ENCODE results near the gene DYNLT5.

DYNLT5 gene

DNA sequence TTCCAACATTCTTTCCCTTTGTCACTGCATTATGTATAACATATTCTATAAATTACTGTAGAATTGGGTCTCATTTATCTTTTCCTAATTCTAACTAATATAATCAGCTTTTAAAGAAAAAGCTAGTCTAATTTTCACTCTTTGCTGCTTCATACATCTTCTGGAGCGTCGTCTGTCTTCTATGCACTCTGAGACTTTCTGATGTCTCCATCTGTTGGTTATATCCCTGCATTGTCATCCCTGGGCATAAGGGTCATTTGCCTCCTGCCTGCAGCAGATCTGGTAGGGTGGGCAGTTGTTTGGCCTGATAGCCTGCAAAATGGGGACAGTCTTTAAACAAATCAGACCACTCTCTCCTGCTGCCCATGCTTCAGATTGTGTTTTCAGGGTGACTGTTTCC, 40.8 kb upstream of the DYNLT5 start:
- no peak overlapping the region for H3K4me3 ChIP-seq (ENCODE audit: low read length)
- H3K9me3 ChIP-seq (replicated peaks; ENCODE audit: insufficient read depth, low read length), result no peaks in the 10 kb centered on the region
- H3K4me2 ChIP-seq (ENCODE audit: low read depth, low read length), result no peak overlapping the region
- H3K9me2 ChIP-seq (replicated peaks; ENCODE audit: insufficient read depth, low read length), result no peaks in the 10 kb centered on the region
- no peak overlapping the region for H2AFZ ChIP-seq (ENCODE audit: low read length)
- H3F3A ChIP-seq (ENCODE audit: insufficient read depth, low read length), result no peaks in the 10 kb centered on the region
- H3K27me3 ChIP-seq (replicated peaks; ENCODE audit: insufficient read depth, low read length), result no peaks in the 10 kb centered on the region
- H3K27ac ChIP-seq (ENCODE audit: low read length), result no peak overlapping the region
- H3K36me3 ChIP-seq (replicated peaks; ENCODE audit: insufficient read depth, low read length), result no peaks in the 10 kb centered on the region
- H3K9ac ChIP-seq (ENCODE audit: low read length), result no peak overlapping the region
- no peaks in the 10 kb centered on the region for H4K20me1 ChIP-seq (ENCODE audit: insufficient read depth, low read length)
- no peaks in the 10 kb centered on the region for H3K4me1 ChIP-seq (ENCODE audit: low read length)
- TF ChIP-seq, protein P1, sequence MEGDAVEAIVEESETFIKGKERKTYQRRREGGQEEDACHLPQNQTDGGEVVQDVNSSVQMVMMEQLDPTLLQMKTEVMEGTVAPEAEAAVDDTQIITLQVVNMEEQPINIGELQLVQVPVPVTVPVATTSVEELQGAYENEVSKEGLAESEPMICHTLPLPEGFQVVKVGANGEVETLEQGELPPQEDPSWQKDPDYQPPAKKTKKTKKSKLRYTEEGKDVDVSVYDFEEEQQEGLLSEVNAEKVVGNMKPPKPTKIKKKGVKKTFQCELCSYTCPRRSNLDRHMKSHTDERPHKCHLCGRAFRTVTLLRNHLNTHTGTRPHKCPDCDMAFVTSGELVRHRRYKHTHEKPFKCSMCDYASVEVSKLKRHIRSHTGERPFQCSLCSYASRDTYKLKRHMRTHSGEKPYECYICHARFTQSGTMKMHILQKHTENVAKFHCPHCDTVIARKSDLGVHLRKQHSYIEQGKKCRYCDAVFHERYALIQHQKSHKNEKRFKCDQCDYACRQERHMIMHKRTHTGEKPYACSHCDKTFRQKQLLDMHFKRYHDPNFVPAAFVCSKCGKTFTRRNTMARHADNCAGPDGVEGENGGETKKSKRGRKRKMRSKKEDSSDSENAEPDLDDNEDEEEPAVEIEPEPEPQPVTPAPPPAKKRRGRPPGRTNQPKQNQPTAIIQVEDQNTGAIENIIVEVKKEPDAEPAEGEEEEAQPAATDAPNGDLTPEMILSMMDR (IDR thresholded peaks at IDR 0.05; ENCODE audit: low read length), result peak; percentile 14; the same call in 1 of the 2 replicates
- TF ChIP-seq EZH2 (optimal IDR thresholded peaks at IDR 0.05; ENCODE audit: low read depth, low read length) (no peak), EZH2phosphoT487 (IDR thresholded peaks at IDR 0.05; ENCODE audit: low read length) (no peak)
- DNase-seq, result no peak
- no peaks in the 10 kb centered on the region for H3K79me2 ChIP-seq (ENCODE audit: low read length)

DNA sequence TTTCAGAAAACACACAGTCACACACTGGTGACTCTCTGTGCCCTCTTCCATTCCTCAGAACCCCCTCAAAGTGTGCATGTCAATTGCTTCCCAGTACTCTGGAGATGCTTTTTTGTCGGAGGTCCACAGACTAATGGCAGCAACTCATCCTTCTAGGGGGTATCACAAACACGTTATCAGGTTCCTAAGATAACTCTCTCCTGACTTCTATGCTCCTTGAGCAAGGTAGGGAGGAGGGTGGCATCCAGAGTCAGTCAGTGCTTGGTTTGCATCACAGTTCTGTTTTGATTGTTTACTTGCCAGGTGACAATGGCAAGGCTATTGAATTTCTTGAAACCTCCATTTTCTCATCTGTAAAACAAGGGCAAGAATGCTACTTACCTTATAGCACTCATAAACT, 39.4 kb upstream of the DYNLT5 start:
- Histone ChIP-seq H3K27me3 (replicated peaks; ENCODE audit: insufficient read depth, low read length) (no peaks in the 10 kb centered on the region), H3K4me1 (ENCODE audit: low read length) (no peaks in the 10 kb centered on the region), H3K9ac (ENCODE audit: low read length) (no peak overlapping the region), H3F3A (ENCODE audit: insufficient read depth, low read length) (no peaks in the 10 kb centered on the region), H3K36me3 (replicated peaks; ENCODE audit: insufficient read depth, low read length) (no peaks in the 10 kb centered on the region), H3K9me3 (replicated peaks; ENCODE audit: insufficient read depth, low read length) (no peaks in the 10 kb centered on the region), H3K4me3 (ENCODE audit: low read length) (no peak overlapping the region), H3K27ac (ENCODE audit: low read length) (no peak overlapping the region), H3K9me2 (replicated peaks; ENCODE audit: insufficient read depth, low read length) (no peaks in the 10 kb centered on the region), H4K20me1 (ENCODE audit: insufficient read depth, low read length) (no peaks in the 10 kb centered on the region), H2AFZ (ENCODE audit: low read length) (no peak overlapping the region), H3K4me2 (ENCODE audit: low read depth, low read length) (no peak overlapping the region), H3K79me2 (ENCODE audit: low read length) (no peaks in the 10 kb centered on the region)
- DNase-seq, result no peak
- TF ChIP-seq, protein P1 (IDR thresholded peaks at IDR 0.05; ENCODE audit: low read length), result no peak
- no peak for TF ChIP-seq EZH2phosphoT487 (IDR thresholded peaks at IDR 0.05; ENCODE audit: low read length)
- no peak for TF ChIP-seq EZH2 (optimal IDR thresholded peaks at IDR 0.05; ENCODE audit: low read depth, low read length)

DNA sequence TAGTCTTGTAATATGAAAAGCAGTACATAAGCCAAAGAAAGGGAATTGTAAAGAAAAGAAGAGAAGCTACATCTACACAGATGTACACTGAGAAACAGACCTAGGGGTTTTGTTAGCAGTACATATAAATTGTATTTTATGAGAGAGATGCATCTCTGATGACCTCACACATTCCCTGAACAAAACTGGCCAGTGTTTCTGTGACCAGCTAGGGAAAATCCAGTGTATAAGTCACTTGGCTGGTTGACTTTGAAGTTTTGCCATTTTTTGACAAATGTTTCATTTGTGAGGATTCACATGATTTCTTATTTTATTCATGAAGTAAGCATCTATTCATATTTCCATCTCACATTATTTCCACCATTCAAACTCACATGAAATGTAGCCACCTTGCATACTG, 28.3 kb upstream of the DYNLT5 start:
- H3K9ac ChIP-seq (ENCODE audit: low read length), result no peak overlapping the region
- H3K27me3 ChIP-seq (replicated peaks; ENCODE audit: insufficient read depth, low read length), result no peaks in the 10 kb centered on the region
- no peaks in the 10 kb centered on the region for H3K36me3 ChIP-seq (replicated peaks; ENCODE audit: insufficient read depth, low read length)
- peaks cover 21% of the 10 kb centered on the region for H3K4me1 ChIP-seq (ENCODE audit: low read length)
- no peak overlapping the region for H3K27ac ChIP-seq (ENCODE audit: low read length)
- H3F3A ChIP-seq (ENCODE audit: insufficient read depth, low read length), result peaks cover 5% of the 10 kb centered on the region
- H3K9me2 ChIP-seq (replicated peaks; ENCODE audit: insufficient read depth, low read length), result no peaks in the 10 kb centered on the region
- H3K4me3 ChIP-seq (ENCODE audit: low read length), result no peak overlapping the region
- no peak overlapping the region for H3K4me2 ChIP-seq (ENCODE audit: low read depth, low read length)
- no peaks in the 10 kb centered on the region for H4K20me1 ChIP-seq (ENCODE audit: insufficient read depth, low read length)
- DNase-seq, result no peak
- H3K79me2 ChIP-seq (ENCODE audit: low read length), result no peaks in the 10 kb centered on the region
- H3K9me3 ChIP-seq (replicated peaks; ENCODE audit: insufficient read depth, low read length), result no peaks in the 10 kb centered on the region
- no peak overlapping the region for H2AFZ ChIP-seq (ENCODE audit: low read length)
- TF ChIP-seq EZH2phosphoT487 (IDR thresholded peaks at IDR 0.05; ENCODE audit: low read length), result no peak
- no peak for TF ChIP-seq EZH2 (optimal IDR thresholded peaks at IDR 0.05; ENCODE audit: low read depth, low read length)
- TF ChIP-seq, protein P1 (IDR thresholded peaks at IDR 0.05; ENCODE audit: low read length), result no peak

All from MM.1S (cell line).